Stomach (tissue), 4 donors: Measurements from ENCODE around the gene TCP10L.

Experiments
- CTCF ChIP-seq, 7 experiments: fragments of 450-650 bp in 4 of 7; fragments of 200-600 bp in 3 of 7; sonication (generic) in 3 of 7; IDR thresholded peaks; one replicate each; pipeline ENCODE4 v1.5.1; 2016 to 2019; ENCODE audit warnings: antibody characterized with exemption in 7 of 7, control low read depth in 2 of 7, mild to moderate bottlenecking in 1 of 7
- EP300 ChIP-seq: sonication (generic); formaldehyde crosslinking; IDR thresholded peaks from one replicate; pipeline ENCODE4 v1.6.1; 2017; ENCODE audit warnings: antibody characterized with exemption
- POLR2A ChIP-seq, 4 donors: fragments of 450-650 bp; IDR thresholded peaks; one replicate each; pipeline ENCODE4 v1.6.1; 2016; ENCODE audit warnings: antibody characterized with exemption in 4 of 4, control low read depth in 2 of 4, mild to moderate bottlenecking in 1 of 4, moderate library complexity in 1 of 4
- POLR2AphosphoS5 ChIP-seq, 3 donors: sonication (generic); formaldehyde crosslinking; IDR thresholded peaks; one replicate each; pipeline ENCODE4 v1.6.1; 2016; ENCODE audit warnings: antibody characterized with exemption in 3 of 3

- TF ChIP-seq CTCF (IDR thresholded peaks at IDR 0.05), result no peak
- no peak for TF ChIP-seq POLR2AphosphoS5 (IDR thresholded peaks at IDR 0.05)
- TF ChIP-seq POLR2A (IDR thresholded peaks at IDR 0.05), result no peak
- no peak for TF ChIP-seq EP300
Observed at GRCh38 chr21:32597205-32597604, 11.9 kb upstream of the TCP10L start.
